DOHH2 (cell line): Measurements from ENCODE around the gene STX8.

ENCODE experiments used
- CTCF ChIP-seq: fragments of 200-600 bp; sonication (generic); IDR thresholded peaks from one replicate; pipeline ENCODE4 v1.5.1; 2014; ENCODE audit warnings: antibody characterized with exemption, mild to moderate bottlenecking, low read depth, low read length; ENCODE audit not compliant: poor library complexity, severe bottlenecking
- EZH2phosphoT487 ChIP-seq: fragments of 200-600 bp; sonication (generic); IDR thresholded peaks from 2 replicates; pipeline ENCODE4 v1.6.1; 2017; ENCODE audit warnings: borderline replicate concordance, mild to moderate bottlenecking, antibody characterized with exemption, low read length, moderate library complexity, mixed read lengths

GRCh38 chr17:9519583-9520272, 55.9 kb downstream of the STX8 start:
- no peak for TF ChIP-seq CTCF
- no peak for TF ChIP-seq EZH2phosphoT487
